ENCODE results near the gene PDE11A. TPM values are rescaled to one million over a fixed set of nuclear protein-coding genes. Genes with fewer than 3 reads are reported as not detected.
A peak's percentile ranks its signal among the peaks of the same experiment; 100 is the strongest.

The PDE11A gene
- polyA plus RNA-seq, 1 donor: 1.5 TPM

- no peak overlapping the region for H3K27ac ChIP-seq (ENCODE audit: low read length)
- no peaks in the 10 kb centered on the region for H3K36me3 ChIP-seq (ENCODE audit: control insufficient read depth, insufficient read depth, low read length)
- H3K9me3 ChIP-seq (ENCODE audit: control insufficient read depth, low read depth, low read length): no peaks in the 10 kb centered on the region
- no peaks in the 10 kb centered on the region for H3K4me1 ChIP-seq (ENCODE audit: control insufficient read depth, insufficient read depth, low read length)
- no peak overlapping the region for H3K4me3 ChIP-seq (ENCODE audit: low read length)
- WGBS (ENCODE audit: insufficient coverage, low lambda C conversion rate): no CpG with 5 or more reads among the region's 1 CpG
- DNase-seq: no peak
- no peaks in the 10 kb centered on the region for H3K27me3 ChIP-seq (ENCODE audit: control insufficient read depth, insufficient read depth, low read length)
Measured at GRCh38 chr2:177886824-177887223, 185.8 kb downstream of the PDE11A start.

- DNase-seq: no peak
- no peaks in the 10 kb centered on the region for H3K9me3 ChIP-seq (ENCODE audit: control insufficient read depth, low read depth, low read length)
- no peak overlapping the region for H3K4me3 ChIP-seq (ENCODE audit: low read length)
- no peaks in the 10 kb centered on the region for H3K4me1 ChIP-seq (ENCODE audit: control insufficient read depth, insufficient read depth, low read length)
- H3K36me3 ChIP-seq (ENCODE audit: control insufficient read depth, insufficient read depth, low read length): no peaks in the 10 kb centered on the region
- no peaks in the 10 kb centered on the region for H3K27me3 ChIP-seq (ENCODE audit: control insufficient read depth, insufficient read depth, low read length)
- H3K27ac ChIP-seq (ENCODE audit: low read length): no peak overlapping the region
- WGBS (ENCODE audit: insufficient coverage, low lambda C conversion rate): no CpG with 5 or more reads among the region's 2 CpGs
Measured at GRCh38 chr2:177885828-177886466, 186.6 kb downstream of the PDE11A start.

- Histone ChIP-seq H3K4me3 (ENCODE audit: low read length) (no peak overlapping the region), H3K9me3 (ENCODE audit: control insufficient read depth, low read depth, low read length) (no peaks in the 10 kb centered on the region), H3K36me3 (ENCODE audit: control insufficient read depth, insufficient read depth, low read length) (no peaks in the 10 kb centered on the region), H3K27ac (ENCODE audit: low read length) (no peak overlapping the region), H3K27me3 (ENCODE audit: control insufficient read depth, insufficient read depth, low read length) (no peaks in the 10 kb centered on the region), H3K4me1 (ENCODE audit: control insufficient read depth, insufficient read depth, low read length) (no peaks in the 10 kb centered on the region)
- no peak for DNase-seq
- no CpG with 5 or more reads among the region's 2 CpGs for WGBS (ENCODE audit: insufficient coverage, low lambda C conversion rate)
Measured at GRCh38 chr2:177883177-177883576, 189.4 kb downstream of the PDE11A start.

- DNase-seq: no peak
- H3K36me3 ChIP-seq (ENCODE audit: control insufficient read depth, insufficient read depth, low read length): no peaks in the 10 kb centered on the region
- no peak overlapping the region for H3K4me3 ChIP-seq (ENCODE audit: low read length)
- no peaks in the 10 kb centered on the region for H3K9me3 ChIP-seq (ENCODE audit: control insufficient read depth, low read depth, low read length)
- no peaks in the 10 kb centered on the region for H3K27me3 ChIP-seq (ENCODE audit: control insufficient read depth, insufficient read depth, low read length)
- H3K4me1 ChIP-seq (ENCODE audit: control insufficient read depth, insufficient read depth, low read length): no peaks in the 10 kb centered on the region
- H3K27ac ChIP-seq (ENCODE audit: low read length): no peak overlapping the region
- 92% methylated on average over 1 of the region's 1 CpG for WGBS (ENCODE audit: insufficient coverage, low lambda C conversion rate)
Measured at GRCh38 chr2:177882501-177882900, 190.1 kb downstream of the PDE11A start.

GRCh38 chr2:177881921-177882320 is 190.7 kb downstream of the PDE11A start:
- H3K9me3 ChIP-seq (ENCODE audit: control insufficient read depth, low read depth, low read length): no peaks in the 10 kb centered on the region
- no peak for DNase-seq
- no peaks in the 10 kb centered on the region for H3K36me3 ChIP-seq (ENCODE audit: control insufficient read depth, insufficient read depth, low read length)
- H3K4me1 ChIP-seq (ENCODE audit: control insufficient read depth, insufficient read depth, low read length): no peaks in the 10 kb centered on the region
- whole genome bisulfite sequencing (ENCODE audit: insufficient coverage, low lambda C conversion rate): no CpG with 5 or more reads among the region's 2 CpGs
- H3K4me3 ChIP-seq (ENCODE audit: low read length): no peak overlapping the region
- H3K27me3 ChIP-seq (ENCODE audit: control insufficient read depth, insufficient read depth, low read length): no peaks in the 10 kb centered on the region
- H3K27ac ChIP-seq (ENCODE audit: low read length): no peak overlapping the region

GRCh38 chr2:177881008-177881747 is 191.4 kb downstream of the PDE11A start:
- WGBS (ENCODE audit: insufficient coverage, low lambda C conversion rate): no CpG with 5 or more reads among the region's 2 CpGs
- no peaks in the 10 kb centered on the region for H3K4me1 ChIP-seq (ENCODE audit: control insufficient read depth, insufficient read depth, low read length)
- DNase-seq: peak in 1 of 2 donors; percentile 16

GRCh38 chr2:177880285-177880684 is 192.3 kb downstream of the PDE11A start:
- Histone ChIP-seq H3K27me3 (ENCODE audit: control insufficient read depth, insufficient read depth, low read length) (no peaks in the 10 kb centered on the region), H3K27ac (ENCODE audit: low read length) (peak overlapping the region; percentile 33), H3K36me3 (ENCODE audit: control insufficient read depth, insufficient read depth, low read length) (no peaks in the 10 kb centered on the region), H3K4me3 (ENCODE audit: low read length) (no peak overlapping the region), H3K9me3 (ENCODE audit: control insufficient read depth, low read depth, low read length) (no peaks in the 10 kb centered on the region), H3K4me1 (ENCODE audit: control insufficient read depth, insufficient read depth, low read length) (no peaks in the 10 kb centered on the region)
- WGBS (ENCODE audit: insufficient coverage, low lambda C conversion rate): no CpG with 5 or more reads among the region's 2 CpGs
- DNase-seq: peak; percentile 35 to 69

More at GRCh38 chr2:177881008-177881747, 191.4 kb downstream of the PDE11A start:
- no peaks in the 10 kb centered on the region for H3K27me3 ChIP-seq (ENCODE audit: control insufficient read depth, insufficient read depth, low read length)
- H3K36me3 ChIP-seq (ENCODE audit: control insufficient read depth, insufficient read depth, low read length): no peaks in the 10 kb centered on the region
- H3K27ac ChIP-seq (ENCODE audit: low read length): peak overlapping the region; percentile 33
- no peak overlapping the region for H3K4me3 ChIP-seq (ENCODE audit: low read length)
- no peaks in the 10 kb centered on the region for H3K9me3 ChIP-seq (ENCODE audit: control insufficient read depth, low read depth, low read length)

- Histone ChIP-seq H3K27me3 (ENCODE audit: control insufficient read depth, insufficient read depth, low read length) (no peaks in the 10 kb centered on the region), H3K36me3 (ENCODE audit: control insufficient read depth, insufficient read depth, low read length) (no peaks in the 10 kb centered on the region), H3K4me1 (ENCODE audit: control insufficient read depth, insufficient read depth, low read length) (peaks cover 2% of the 10 kb centered on the region), H3K9me3 (ENCODE audit: control insufficient read depth, low read depth, low read length) (no peaks in the 10 kb centered on the region), H3K27ac (ENCODE audit: low read length) (no peak overlapping the region), H3K4me3 (ENCODE audit: low read length) (no peak overlapping the region)
- 80% methylated on average over 1 of the region's 8 CpGs for WGBS (ENCODE audit: insufficient coverage, low lambda C conversion rate)
- DNase-seq: no peak
Measured at GRCh38 chr2:177876950-177877349, 195.6 kb downstream of the PDE11A start.

GRCh38 chr2:177874686-177875085 is 197.9 kb downstream of the PDE11A start:
- Histone ChIP-seq H3K4me3 (ENCODE audit: low read length) (no peak overlapping the region), H3K27ac (ENCODE audit: low read length) (peak overlapping the region; percentile 63), H3K36me3 (ENCODE audit: control insufficient read depth, insufficient read depth, low read length) (no peaks in the 10 kb centered on the region), H3K4me1 (ENCODE audit: control insufficient read depth, insufficient read depth, low read length) (peaks cover 2% of the 10 kb centered on the region), H3K27me3 (ENCODE audit: control insufficient read depth, insufficient read depth, low read length) (no peaks in the 10 kb centered on the region), H3K9me3 (ENCODE audit: control insufficient read depth, low read depth, low read length) (no peaks in the 10 kb centered on the region)
- DNase-seq: peak; percentile 51 to 79
- WGBS (ENCODE audit: insufficient coverage, low lambda C conversion rate): no CpG with 5 or more reads among the region's 4 CpGs

GRCh38 chr2:177873915-177874314 is 198.7 kb downstream of the PDE11A start:
- Histone ChIP-seq H3K27me3 (ENCODE audit: control insufficient read depth, insufficient read depth, low read length) (no peaks in the 10 kb centered on the region), H3K9me3 (ENCODE audit: control insufficient read depth, low read depth, low read length) (no peaks in the 10 kb centered on the region), H3K4me1 (ENCODE audit: control insufficient read depth, insufficient read depth, low read length) (peaks cover 2% of the 10 kb centered on the region), H3K27ac (ENCODE audit: low read length) (peak overlapping the region; percentile 63), H3K4me3 (ENCODE audit: low read length) (no peak overlapping the region), H3K36me3 (ENCODE audit: control insufficient read depth, insufficient read depth, low read length) (no peaks in the 10 kb centered on the region)
- WGBS (ENCODE audit: insufficient coverage, low lambda C conversion rate): no CpG with 5 or more reads among the region's 1 CpG
- peak; percentile 51 to 80 for DNase-seq

- H3K9me3 ChIP-seq (ENCODE audit: control insufficient read depth, low read depth, low read length): no peaks in the 10 kb centered on the region
Measured at GRCh38 chr2:177872286-177872685, 200.3 kb downstream of the PDE11A start.

More at GRCh38 chr2:177872286-177872685, 200.3 kb downstream of the PDE11A start:
- peaks cover 2% of the 10 kb centered on the region for H3K4me1 ChIP-seq (ENCODE audit: control insufficient read depth, insufficient read depth, low read length)
- no peak overlapping the region for H3K4me3 ChIP-seq (ENCODE audit: low read length)
- H3K27ac ChIP-seq (ENCODE audit: low read length): no peak overlapping the region
- H3K27me3 ChIP-seq (ENCODE audit: control insufficient read depth, insufficient read depth, low read length): no peaks in the 10 kb centered on the region
- H3K36me3 ChIP-seq (ENCODE audit: control insufficient read depth, insufficient read depth, low read length): no peaks in the 10 kb centered on the region
- no peak for DNase-seq

All from large intestine (tissue), 3 donors.